Liver (tissue), 9 donors: ENCODE measurements around the gene ISM1. TPM values are rescaled to one million over a fixed set of nuclear protein-coding genes. Genes with fewer than 3 reads are reported as not detected.

Experiments
- DNase-seq: peaks from one replicate; pipeline ENCODE4 v3.0.0-alpha.2; 2017; ENCODE audit warnings: low spot score
- H3K27ac ChIP-seq, 2 donors: one replicate each; pipeline ENCODE4 v1.7.0; 2013; ENCODE audit warnings: inconsistent platforms in 2 of 2, low read length in 2 of 2, control low read depth in 1 of 2, low read depth in 1 of 2, mild to moderate bottlenecking in 1 of 2
- H3K27me3 ChIP-seq, 4 donors: one replicate each; pipeline versions ENCODE4 v1.6.1 to v1.7.0; 2013; ENCODE audit warnings: low read length in 3 of 4, inconsistent platforms in 1 of 4, mild to moderate bottlenecking in 1 of 4, moderate library complexity in 1 of 4; ENCODE audit not compliant: control insufficient read depth in 4 of 4, insufficient read depth in 4 of 4
- H3K36me3 ChIP-seq, 4 donors: one replicate each; pipeline versions ENCODE4 v1.6.1 to v1.7.0; 2013; ENCODE audit warnings: low read length in 3 of 4, mild to moderate bottlenecking in 3 of 4, low read depth in 1 of 4, moderate library complexity in 1 of 4; ENCODE audit not compliant: control insufficient read depth in 4 of 4, insufficient read depth in 3 of 4
- H3K4me1 ChIP-seq, 4 donors: one replicate each; pipeline versions ENCODE4 v1.6.1 to v1.7.0; 2013; ENCODE audit warnings: low read length in 3 of 4, mild to moderate bottlenecking in 3 of 4, moderate library complexity in 1 of 4; ENCODE audit not compliant: control insufficient read depth in 4 of 4, insufficient read depth in 4 of 4
- H3K4me3 ChIP-seq, 3 donors: one replicate each; pipeline versions ENCODE4 v1.6.1 to v1.7.0; 2013; ENCODE audit warnings: low read length in 3 of 3, control low read depth in 1 of 3, low read depth in 1 of 3, mild to moderate bottlenecking in 1 of 3
- H3K9ac ChIP-seq, 2 donors: one replicate each; pipeline ENCODE4 v1.7.0; 2013; ENCODE audit warnings: low read length in 2 of 2, mild to moderate bottlenecking in 2 of 2, moderate library complexity in 2 of 2, control low read depth in 1 of 2, low read depth in 1 of 2
- H3K9me3 ChIP-seq, 4 donors: one replicate each; pipeline versions ENCODE4 v1.6.1 to v1.7.0; 2013; ENCODE audit warnings: low read length in 3 of 4; ENCODE audit not compliant: control insufficient read depth in 4 of 4
- EGR1 ChIP-seq, 2 donors: IDR thresholded peaks; 2 replicates each; pipeline ENCODE4 v1.6.1; 2016 to 2018; ENCODE audit warnings: antibody characterized with exemption in 2 of 2, low read depth in 2 of 2
- FOXA1 ChIP-seq: IDR thresholded peaks from 2 replicates; pipeline ENCODE4 v1.6.1; 2016; ENCODE audit warnings: antibody characterized with exemption
- FOXA2 ChIP-seq: IDR thresholded peaks from 2 replicates; pipeline ENCODE4 v1.6.1; 2016; ENCODE audit warnings: antibody characterized with exemption
- GABPA ChIP-seq, 2 donors: IDR thresholded peaks in 1 of 2; conservative IDR thresholded peaks in 1 of 2; 2 replicates each; pipeline ENCODE4 v1.6.1; 2016; ENCODE audit warnings: antibody characterized with exemption in 2 of 2, mild to moderate bottlenecking in 1 of 2, moderate library complexity in 1 of 2
- HNF4A ChIP-seq, 2 donors: conservative IDR thresholded peaks; 2 replicates each; pipeline ENCODE4 v1.6.1; 2016; ENCODE audit warnings: antibody characterized with exemption in 2 of 2, mild to moderate bottlenecking in 2 of 2
- HNF4G ChIP-seq: IDR thresholded peaks from 2 replicates; pipeline ENCODE4 v1.6.1; 2016; ENCODE audit warnings: antibody characterized with exemption
- JUND ChIP-seq, 2 donors: IDR thresholded peaks; 2 replicates each; pipeline ENCODE4 v1.6.1; 2016; ENCODE audit warnings: antibody characterized with exemption in 2 of 2
- NR2F2 ChIP-seq: IDR thresholded peaks from 2 replicates; pipeline ENCODE4 v1.6.1; 2016; ENCODE audit warnings: antibody characterized with exemption
- RAD21 ChIP-seq, 2 donors: IDR thresholded peaks; 2 replicates each; pipeline ENCODE4 v1.6.1; 2016; ENCODE audit warnings: antibody characterized with exemption in 2 of 2, mild to moderate bottlenecking in 2 of 2
- RXRA ChIP-seq, 2 donors: IDR thresholded peaks; 2 replicates each; pipeline ENCODE4 v1.6.1; 2017 to 2018; ENCODE audit warnings: antibody characterized with exemption in 2 of 2, mild to moderate bottlenecking in 1 of 2
- SP1 ChIP-seq: IDR thresholded peaks from 2 replicates; pipeline ENCODE4 v1.6.1; 2018; ENCODE audit warnings: antibody characterized with exemption, mild to moderate bottlenecking
- TAF1 ChIP-seq: conservative IDR thresholded peaks from 2 replicates; pipeline ENCODE4 v1.6.1; 2016; ENCODE audit warnings: antibody characterized with exemption, mild to moderate bottlenecking
- YY1 ChIP-seq: IDR thresholded peaks from 2 replicates; pipeline ENCODE4 v1.6.1; 2016; ENCODE audit warnings: antibody characterized with exemption, mild to moderate bottlenecking
- WGBS: extraction: QIAGEN DNeasy Blood & Tissue Kit; methylation state at CpG from one replicate; pipeline ENCODE4 v1.1.7; 2013; 5-methylcytosine and 5-hydroxymethylcytosine counted together
- polyA plus RNA-seq, 2 donors: library from polyadenylated mRNA; stranded (reverse) in 1 of 2; unstranded in 1 of 2; fragments of 200-250 nt in 1 of 2; fragments of >200 nt in 1 of 2; fragmentation: Nextera tagmentation in 1 of 2; extraction: Ambion mirVana in 1 of 2; gene quantifications; one replicate each; pipeline versions ENCODE4 v1.2.1 to v1.2.3, GENCODE V29; 2013 to 2015
- total RNA-seq, 2 donors: library from RNA; depleted of rRNA; stranded (reverse); fragments of >200 nt; gene quantifications; one replicate each; pipeline ENCODE4 v1.2.3, GENCODE V29; 2014
- TF ChIP-seq, protein P1 (sequence below): IDR thresholded peaks from 2 replicates; pipeline ENCODE4 v1.6.1; 2016; ENCODE audit warnings: antibody characterized with exemption, mild to moderate bottlenecking
- TF ChIP-seq, protein P2 (sequence below): IDR thresholded peaks from 2 replicates; pipeline ENCODE4 v1.6.1; 2016; ENCODE audit warnings: antibody characterized with exemption
- TF ChIP-seq, protein P3 (sequence below): fragments of 150-350 bp; IDR thresholded peaks from 2 replicates; pipeline ENCODE4 v1.5.1; 2017; ENCODE audit warnings: improper control_type of control experiment, low read depth, low read length; ENCODE audit not compliant: missing input control
- TF ChIP-seq, protein P4 (sequence below): IDR thresholded peaks from 2 replicates; pipeline ENCODE4 v1.6.1; 2016; ENCODE audit warnings: antibody characterized with exemption
- TF ChIP-seq, protein P5 (sequence below): IDR thresholded peaks from 2 replicates; pipeline ENCODE4 v1.6.1; 2016; ENCODE audit warnings: antibody characterized with exemption
- donor health status: healthy.
- donor health status: healthy.
- donor health status: healthy.
- donor health status: healthy.
- donor health status: healthy.

Gene ISM1
- total and polyA plus RNA-seq, 4 donors = 0.82 to 6.4 (median 1.2) TPM; not detected in 1

DNA sequence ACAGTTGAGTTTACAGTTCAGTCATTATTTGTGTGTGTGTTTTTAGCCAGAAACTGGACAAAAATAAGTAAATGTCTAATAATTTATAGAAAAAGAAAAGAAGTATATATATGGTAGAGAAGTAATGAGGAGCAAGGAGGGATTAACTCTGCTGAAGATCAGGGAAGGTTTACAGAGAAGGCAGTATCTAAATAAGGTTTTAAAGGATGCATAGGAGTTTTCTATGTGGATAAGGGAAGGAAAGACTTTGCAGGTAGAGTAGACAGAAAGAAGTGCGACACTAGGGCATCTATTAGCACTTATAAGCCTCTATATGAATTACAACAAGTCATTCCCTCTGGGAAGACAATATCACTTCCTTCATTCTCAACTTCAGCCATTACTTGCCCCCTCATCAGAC is 34.3 kb downstream of the ISM1 start:
- Histone ChIP-seq H3K9me3 (no peaks in the 10 kb centered on the region), H3K27ac (no peak overlapping the region), H3K4me1 (no peaks in the 10 kb centered on the region), H3K36me3 (no peaks in the 10 kb centered on the region), H3K4me3 (no peak overlapping the region), H3K9ac (no peak overlapping the region), H3K27me3 (no peaks in the 10 kb centered on the region)
- 98% methylated on average over 1 of the region's 1 CpG for WGBS
- no peak for DNase-seq
- TF ChIP-seq HNF4G (no peak), JUND (IDR thresholded peaks at IDR 0.05) (no peak), GABPA (IDR thresholded peaks at IDR 0.05 in 1 of 2, conservative IDR thresholded peaks at IDR 0.05 in 1 of 2) (no peak), RAD21 (IDR thresholded peaks at IDR 0.05) (no peak), YY1 (no peak), TAF1 (no peak), RXRA (IDR thresholded peaks at IDR 0.05) (no peak), NR2F2 (no peak), HNF4A (conservative IDR thresholded peaks at IDR 0.05) (no peak), SP1 (no peak), FOXA2 (no peak), FOXA1 (no peak), EGR1 (IDR thresholded peaks at IDR 0.05; ENCODE audit: low read depth in 2 of 2) (no peak)
- TF ChIP-seq, protein P1, sequence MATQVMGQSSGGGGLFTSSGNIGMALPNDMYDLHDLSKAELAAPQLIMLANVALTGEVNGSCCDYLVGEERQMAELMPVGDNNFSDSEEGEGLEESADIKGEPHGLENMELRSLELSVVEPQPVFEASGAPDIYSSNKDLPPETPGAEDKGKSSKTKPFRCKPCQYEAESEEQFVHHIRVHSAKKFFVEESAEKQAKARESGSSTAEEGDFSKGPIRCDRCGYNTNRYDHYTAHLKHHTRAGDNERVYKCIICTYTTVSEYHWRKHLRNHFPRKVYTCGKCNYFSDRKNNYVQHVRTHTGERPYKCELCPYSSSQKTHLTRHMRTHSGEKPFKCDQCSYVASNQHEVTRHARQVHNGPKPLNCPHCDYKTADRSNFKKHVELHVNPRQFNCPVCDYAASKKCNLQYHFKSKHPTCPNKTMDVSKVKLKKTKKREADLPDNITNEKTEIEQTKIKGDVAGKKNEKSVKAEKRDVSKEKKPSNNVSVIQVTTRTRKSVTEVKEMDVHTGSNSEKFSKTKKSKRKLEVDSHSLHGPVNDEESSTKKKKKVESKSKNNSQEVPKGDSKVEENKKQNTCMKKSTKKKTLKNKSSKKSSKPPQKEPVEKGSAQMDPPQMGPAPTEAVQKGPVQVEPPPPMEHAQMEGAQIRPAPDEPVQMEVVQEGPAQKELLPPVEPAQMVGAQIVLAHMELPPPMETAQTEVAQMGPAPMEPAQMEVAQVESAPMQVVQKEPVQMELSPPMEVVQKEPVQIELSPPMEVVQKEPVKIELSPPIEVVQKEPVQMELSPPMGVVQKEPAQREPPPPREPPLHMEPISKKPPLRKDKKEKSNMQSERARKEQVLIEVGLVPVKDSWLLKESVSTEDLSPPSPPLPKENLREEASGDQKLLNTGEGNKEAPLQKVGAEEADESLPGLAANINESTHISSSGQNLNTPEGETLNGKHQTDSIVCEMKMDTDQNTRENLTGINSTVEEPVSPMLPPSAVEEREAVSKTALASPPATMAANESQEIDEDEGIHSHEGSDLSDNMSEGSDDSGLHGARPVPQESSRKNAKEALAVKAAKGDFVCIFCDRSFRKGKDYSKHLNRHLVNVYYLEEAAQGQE = no peak
- TF ChIP-seq, protein P2, sequence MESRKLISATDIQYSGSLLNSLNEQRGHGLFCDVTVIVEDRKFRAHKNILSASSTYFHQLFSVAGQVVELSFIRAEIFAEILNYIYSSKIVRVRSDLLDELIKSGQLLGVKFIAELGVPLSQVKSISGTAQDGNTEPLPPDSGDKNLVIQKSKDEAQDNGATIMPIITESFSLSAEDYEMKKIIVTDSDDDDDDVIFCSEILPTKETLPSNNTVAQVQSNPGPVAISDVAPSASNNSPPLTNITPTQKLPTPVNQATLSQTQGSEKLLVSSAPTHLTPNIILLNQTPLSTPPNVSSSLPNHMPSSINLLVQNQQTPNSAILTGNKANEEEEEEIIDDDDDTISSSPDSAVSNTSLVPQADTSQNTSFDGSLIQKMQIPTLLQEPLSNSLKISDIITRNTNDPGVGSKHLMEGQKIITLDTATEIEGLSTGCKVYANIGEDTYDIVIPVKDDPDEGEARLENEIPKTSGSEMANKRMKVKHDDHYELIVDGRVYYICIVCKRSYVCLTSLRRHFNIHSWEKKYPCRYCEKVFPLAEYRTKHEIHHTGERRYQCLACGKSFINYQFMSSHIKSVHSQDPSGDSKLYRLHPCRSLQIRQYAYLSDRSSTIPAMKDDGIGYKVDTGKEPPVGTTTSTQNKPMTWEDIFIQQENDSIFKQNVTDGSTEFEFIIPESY = no peak
- TF ChIP-seq, protein P3, sequence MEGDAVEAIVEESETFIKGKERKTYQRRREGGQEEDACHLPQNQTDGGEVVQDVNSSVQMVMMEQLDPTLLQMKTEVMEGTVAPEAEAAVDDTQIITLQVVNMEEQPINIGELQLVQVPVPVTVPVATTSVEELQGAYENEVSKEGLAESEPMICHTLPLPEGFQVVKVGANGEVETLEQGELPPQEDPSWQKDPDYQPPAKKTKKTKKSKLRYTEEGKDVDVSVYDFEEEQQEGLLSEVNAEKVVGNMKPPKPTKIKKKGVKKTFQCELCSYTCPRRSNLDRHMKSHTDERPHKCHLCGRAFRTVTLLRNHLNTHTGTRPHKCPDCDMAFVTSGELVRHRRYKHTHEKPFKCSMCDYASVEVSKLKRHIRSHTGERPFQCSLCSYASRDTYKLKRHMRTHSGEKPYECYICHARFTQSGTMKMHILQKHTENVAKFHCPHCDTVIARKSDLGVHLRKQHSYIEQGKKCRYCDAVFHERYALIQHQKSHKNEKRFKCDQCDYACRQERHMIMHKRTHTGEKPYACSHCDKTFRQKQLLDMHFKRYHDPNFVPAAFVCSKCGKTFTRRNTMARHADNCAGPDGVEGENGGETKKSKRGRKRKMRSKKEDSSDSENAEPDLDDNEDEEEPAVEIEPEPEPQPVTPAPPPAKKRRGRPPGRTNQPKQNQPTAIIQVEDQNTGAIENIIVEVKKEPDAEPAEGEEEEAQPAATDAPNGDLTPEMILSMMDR = no peak
- TF ChIP-seq, protein P4, sequence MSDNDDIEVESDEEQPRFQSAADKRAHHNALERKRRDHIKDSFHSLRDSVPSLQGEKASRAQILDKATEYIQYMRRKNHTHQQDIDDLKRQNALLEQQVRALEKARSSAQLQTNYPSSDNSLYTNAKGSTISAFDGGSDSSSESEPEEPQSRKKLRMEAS = no peak
- TF ChIP-seq, protein P5, sequence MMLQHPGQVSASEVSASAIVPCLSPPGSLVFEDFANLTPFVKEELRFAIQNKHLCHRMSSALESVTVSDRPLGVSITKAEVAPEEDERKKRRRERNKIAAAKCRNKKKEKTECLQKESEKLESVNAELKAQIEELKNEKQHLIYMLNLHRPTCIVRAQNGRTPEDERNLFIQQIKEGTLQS = no peak
